CD14-positive monocyte (primary cell): Measurements from ENCODE around the gene CTU2. TPM values are rescaled to one million over a fixed set of nuclear protein-coding genes. Genes with fewer than 3 reads are reported as not detected.

Source experiments
- DNase-seq, 3 donors: peaks; one replicate each; pipeline ENCODE4 v3.0.0-alpha.2; 2011 to 2022
- H2AFZ ChIP-seq: 2 replicates; pipeline ENCODE4 v1.6.0; 2012; ENCODE audit warnings: mild to moderate bottlenecking, low read depth, low read length, inconsistent platforms; ENCODE audit not compliant: insufficient read depth, poor library complexity, severe bottlenecking
- H3K27ac ChIP-seq, 2 donors: 1 replicate in 1 of 2; 2 replicates in 1 of 2; pipeline ENCODE4 v1.5.1; 2012 to 2013; ENCODE audit warnings: low read length in 2 of 2, control low read depth in 1 of 2, inconsistent platforms in 1 of 2, low read depth in 1 of 2, mild to moderate bottlenecking in 1 of 2
- H3K27me3 ChIP-seq, 2 donors: one replicate each; pipeline versions ENCODE4 v1.6.0 to v1.6.1; 2011 to 2013; ENCODE audit warnings: low read length in 2 of 2; ENCODE audit not compliant: control insufficient read depth in 2 of 2, insufficient read depth in 2 of 2
- H3K36me3 ChIP-seq, 2 donors: replicated peaks in 1 of 2; 1 replicate in 1 of 2; 2 replicates in 1 of 2; pipeline versions ENCODE4 v1.5.1 to v1.6.1; 2012 to 2013; ENCODE audit warnings: low read length in 2 of 2, control low read depth in 1 of 2, inconsistent platforms in 1 of 2, mild to moderate bottlenecking in 1 of 2; ENCODE audit not compliant: insufficient read depth in 2 of 2, control insufficient read depth in 1 of 2
- H3K4me1 ChIP-seq, 2 donors: 1 replicate in 1 of 2; 2 replicates in 1 of 2; pipeline versions ENCODE4 v1.5.1 to v1.6.1; 2012 to 2013; ENCODE audit warnings: low read length in 2 of 2, control low read depth in 1 of 2, inconsistent platforms in 1 of 2, mild to moderate bottlenecking in 1 of 2, moderate library complexity in 1 of 2; ENCODE audit not compliant: insufficient read depth in 2 of 2, control insufficient read depth in 1 of 2
- H3K4me2 ChIP-seq: replicated peaks from 2 replicates; pipeline ENCODE3; 2012; ENCODE audit warnings: low read length, moderate library complexity, mild to moderate bottlenecking; ENCODE audit not compliant: poor library complexity, severe bottlenecking; ENCODE audit errors: extremely low read depth
- H3K4me3 ChIP-seq, 3 experiments: fragments of 200-600 bp in 1 of 3; sonication (generic) in 1 of 3; replicated peaks in 1 of 3; 1 replicate in 2 of 3; 2 replicates in 1 of 3; pipeline ENCODE4 v1.5.1; 2011 to 2013; ENCODE audit warnings: low read length in 3 of 3, mild to moderate bottlenecking in 3 of 3, control low read depth in 2 of 3, low read depth in 2 of 3, inconsistent platforms in 1 of 3, moderate library complexity in 1 of 3
- H3K79me2 ChIP-seq: 2 replicates; pipeline ENCODE4 v1.6.0; 2012; ENCODE audit warnings: mild to moderate bottlenecking, control low read depth, inconsistent platforms, low read length, moderate library complexity; ENCODE audit not compliant: insufficient read depth
- H3K9ac ChIP-seq: 2 replicates; pipeline ENCODE4 v1.6.0; 2017; ENCODE audit warnings: low read length, mild to moderate bottlenecking; ENCODE audit not compliant: insufficient read depth, poor library complexity, severe bottlenecking
- H3K9me3 ChIP-seq, 2 donors: replicated peaks in 1 of 2; 1 replicate in 1 of 2; 2 replicates in 1 of 2; pipeline versions ENCODE4 v1.5.1 to v1.6.1; 2012 to 2013; ENCODE audit warnings: low read length in 2 of 2, control low read depth in 1 of 2; ENCODE audit not compliant: control insufficient read depth in 1 of 2, insufficient read depth in 1 of 2
- H4K20me1 ChIP-seq: 2 replicates; pipeline ENCODE4 v1.6.0; 2012; ENCODE audit warnings: mild to moderate bottlenecking, low read length, control low read depth, moderate library complexity; ENCODE audit not compliant: insufficient read depth
- H3K27ac Mint-ChIP-seq, 7 donors: one replicate each; pipeline ENCODE4 v1.8.0; 2020; ENCODE audit warnings: mild to moderate bottlenecking in 7 of 7, mixed read lengths in 7 of 7, moderate library complexity in 6 of 7, inconsistent platforms in 2 of 7
- H3K27me3 Mint-ChIP-seq, 3 donors: one replicate each; pipeline ENCODE4 v1.8.0; 2021 to 2022; ENCODE audit warnings: low read depth in 3 of 3, mild to moderate bottlenecking in 3 of 3, mixed read lengths in 3 of 3, moderate library complexity in 3 of 3, inconsistent platforms in 1 of 3
- H3K36me3 Mint-ChIP-seq, 2 donors: one replicate each; pipeline ENCODE4 v1.8.0; 2020; ENCODE audit warnings: mixed read lengths in 2 of 2, inconsistent platforms in 1 of 2, mild to moderate bottlenecking in 1 of 2
- H3K4me1 Mint-ChIP-seq: one replicate; pipeline ENCODE4 v1.8.0; 2020; ENCODE audit warnings: mild to moderate bottlenecking, mixed read lengths
- H3K4me3 Mint-ChIP-seq, 2 donors: one replicate each; pipeline ENCODE4 v1.8.0; 2020; ENCODE audit warnings: mild to moderate bottlenecking in 2 of 2, mixed read lengths in 2 of 2, moderate library complexity in 1 of 2
- H3K9me3 Mint-ChIP-seq, 7 donors: one replicate each; pipeline ENCODE4 v1.8.0; 2020 to 2022; ENCODE audit warnings: mixed read lengths in 7 of 7, mild to moderate bottlenecking in 6 of 7, moderate library complexity in 6 of 7, inconsistent platforms in 2 of 7
- WGBS: methylation state at CpG from one replicate; pipeline ENCODE4 v1.1.5; 2013; ENCODE audit warnings: missing lambda C conversion rate; ENCODE audit not compliant: insufficient coverage; 5-methylcytosine and 5-hydroxymethylcytosine counted together
- intact Hi-C, 2 donors: fragments of 100-400 bp; cut with micrococcal nuclease; formaldehyde crosslinking; loops; one replicate each; pipeline versions ENCODE4 v1.15.0 to v1.15.1; 2023
- polyA plus RNA-seq, 3 donors: library from polyadenylated mRNA; depleted of rRNA in 1 of 3; unstranded in 2 of 3; stranded (reverse) in 1 of 3; fragments of 300-500 nt in 2 of 3; fragments of >200 nt in 1 of 3; fragmentation: Illumina TruSeq in 2 of 3; gene quantifications; 1 replicate in 2 of 3; 2 replicates in 1 of 3; pipeline ENCODE4 v1.2.3, GENCODE V29; 2012 to 2021
- TF ChIP-seq, protein P1 (sequence below): fragments of 200-600 bp; IDR thresholded peaks from one replicate; pipeline ENCODE4 v1.8.0; 2022; ENCODE audit warnings: antibody characterized with exemption, mild to moderate bottlenecking

CTU2 gene
- polyA plus RNA-seq, 3 donors, result 5.9 to 10.3 (median 7.5) TPM

DNA sequence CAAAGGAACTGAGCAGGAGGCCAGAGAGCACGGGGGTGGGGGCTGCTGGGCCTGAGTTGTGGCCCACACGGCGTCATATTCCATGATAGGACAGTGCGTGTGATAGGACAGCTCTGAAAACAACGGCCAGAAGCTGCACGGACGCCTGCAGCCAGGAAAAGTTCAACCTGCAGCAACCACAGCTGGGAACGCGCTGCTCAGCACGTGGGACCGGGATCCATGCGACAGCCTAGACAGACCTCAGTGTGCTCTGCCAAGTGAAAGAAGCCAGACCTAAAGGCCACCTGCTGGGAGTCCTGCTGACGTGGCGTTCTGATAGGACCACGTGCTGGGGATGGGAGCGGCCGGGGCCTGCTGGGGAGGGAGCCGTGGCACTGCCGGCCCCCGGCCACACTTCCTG, 21.6 kb downstream of the CTU2 start:
- DNase-seq, result no peak
- intact Hi-C loops, result no loop called here
- H3K4me1 Mint-ChIP-seq, result no peaks in the 10 kb centered on the region
- H3K9me3 Mint-ChIP-seq, result no peaks in the 10 kb centered on the region
- Histone ChIP-seq H3K27me3 (no peaks in the 10 kb centered on the region), H3K4me3 (no peak overlapping the region), H2AFZ (no peak overlapping the region), H3K9me3 (no peaks in the 10 kb centered on the region), H3K4me2 (no peak overlapping the region), H3K4me1 (no peaks in the 10 kb centered on the region), H3K79me2 (peaks cover 11% of the 10 kb centered on the region), H4K20me1 (peaks cover 79% of the 10 kb centered on the region), H3K36me3 (peaks cover 84 to 87% of the 10 kb centered on the region in 2 donors), H3K27ac (no peak overlapping the region), H3K9ac (no peak overlapping the region)
- H3K36me3 Mint-ChIP-seq, result peaks cover 58 to 80% of the 10 kb centered on the region in 2 donors
- no peak overlapping the region for H3K4me3 Mint-ChIP-seq
- WGBS, result 93% methylated on average over 19 of the region's 20 CpGs
- H3K27ac Mint-ChIP-seq, result peak overlapping the region in 1 of 7 donors; percentile 69
- TF ChIP-seq, protein P1, sequence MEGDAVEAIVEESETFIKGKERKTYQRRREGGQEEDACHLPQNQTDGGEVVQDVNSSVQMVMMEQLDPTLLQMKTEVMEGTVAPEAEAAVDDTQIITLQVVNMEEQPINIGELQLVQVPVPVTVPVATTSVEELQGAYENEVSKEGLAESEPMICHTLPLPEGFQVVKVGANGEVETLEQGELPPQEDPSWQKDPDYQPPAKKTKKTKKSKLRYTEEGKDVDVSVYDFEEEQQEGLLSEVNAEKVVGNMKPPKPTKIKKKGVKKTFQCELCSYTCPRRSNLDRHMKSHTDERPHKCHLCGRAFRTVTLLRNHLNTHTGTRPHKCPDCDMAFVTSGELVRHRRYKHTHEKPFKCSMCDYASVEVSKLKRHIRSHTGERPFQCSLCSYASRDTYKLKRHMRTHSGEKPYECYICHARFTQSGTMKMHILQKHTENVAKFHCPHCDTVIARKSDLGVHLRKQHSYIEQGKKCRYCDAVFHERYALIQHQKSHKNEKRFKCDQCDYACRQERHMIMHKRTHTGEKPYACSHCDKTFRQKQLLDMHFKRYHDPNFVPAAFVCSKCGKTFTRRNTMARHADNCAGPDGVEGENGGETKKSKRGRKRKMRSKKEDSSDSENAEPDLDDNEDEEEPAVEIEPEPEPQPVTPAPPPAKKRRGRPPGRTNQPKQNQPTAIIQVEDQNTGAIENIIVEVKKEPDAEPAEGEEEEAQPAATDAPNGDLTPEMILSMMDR, result no peak
- peaks cover 0 to 1% (median 0%) of the 10 kb centered on the region in 3 donors for H3K27me3 Mint-ChIP-seq

DNA sequence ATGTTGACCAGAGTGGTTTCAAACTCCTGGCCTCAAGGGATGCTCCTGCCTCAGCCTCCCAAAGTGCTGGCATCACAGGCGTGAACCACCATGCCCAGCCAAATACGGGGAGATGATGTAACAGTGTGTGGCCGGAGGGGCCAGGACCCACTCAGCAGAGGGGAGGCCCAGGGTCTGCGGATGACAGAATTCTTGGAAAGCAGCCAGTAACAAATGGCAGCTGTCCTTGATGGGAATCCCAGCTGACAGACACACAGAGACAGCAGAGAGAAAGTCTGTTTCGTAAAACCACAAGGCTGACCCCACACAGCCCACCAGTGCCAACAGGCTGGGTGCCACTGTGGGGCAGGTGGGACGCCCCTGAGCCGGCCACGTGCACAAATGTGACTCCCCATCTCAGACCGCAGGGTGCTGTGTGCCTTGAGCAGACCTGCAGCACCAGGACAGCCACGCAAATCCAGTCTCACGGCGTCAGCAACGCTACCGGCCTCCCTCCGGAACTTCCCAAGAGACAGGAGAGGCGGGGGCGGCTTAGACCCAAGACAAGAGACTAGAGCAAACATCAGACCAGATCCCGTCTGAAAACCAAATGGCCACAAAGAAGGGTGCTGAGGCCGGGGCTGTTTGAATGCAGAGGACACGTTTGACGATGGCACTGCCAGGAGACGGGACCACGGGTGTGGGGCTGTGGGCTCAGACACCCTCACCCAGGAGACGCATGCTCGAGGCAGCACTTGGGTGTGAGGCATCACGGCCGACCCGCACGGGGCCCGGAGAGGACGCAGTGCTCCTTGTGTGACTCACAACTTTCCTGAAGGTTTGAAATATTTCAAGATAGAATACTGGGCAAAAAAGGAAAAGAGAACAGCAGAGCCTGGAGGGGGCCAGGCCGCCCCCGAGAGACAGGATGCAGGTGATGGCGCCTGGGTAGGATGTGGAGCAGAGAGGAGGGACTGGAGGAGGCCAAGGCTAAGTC, 24.6 kb downstream of the CTU2 start:
- no peak overlapping the region for H3K27ac ChIP-seq
- H3K4me2 ChIP-seq, result no peak overlapping the region
- H3K27me3 ChIP-seq, result no peaks in the 10 kb centered on the region
- TF ChIP-seq, protein P1, result no peak
- H3K27ac Mint-ChIP-seq, result peak overlapping the region in 2 of 7 donors; percentile 9 to 40
- peaks cover 17% of the 10 kb centered on the region for H3K79me2 ChIP-seq
- H3K27me3 Mint-ChIP-seq, result peaks cover 0 to 1% (median 0%) of the 10 kb centered on the region in 3 donors
- no peaks in the 10 kb centered on the region for H3K9me3 ChIP-seq
- no peaks in the 10 kb centered on the region for H3K4me1 ChIP-seq
- intact Hi-C loops, result no loop called here
- H3K4me1 Mint-ChIP-seq, result no peaks in the 10 kb centered on the region
- no peaks in the 10 kb centered on the region for H3K9me3 Mint-ChIP-seq
- H4K20me1 ChIP-seq, result peaks cover 82% of the 10 kb centered on the region
- 93% methylated on average over 33 of the region's 34 CpGs for WGBS
- no peak overlapping the region for H3K4me3 ChIP-seq
- no peak for DNase-seq
- H3K36me3 Mint-ChIP-seq, result peaks cover 60 to 80% of the 10 kb centered on the region in 2 donors
- H2AFZ ChIP-seq, result no peak overlapping the region
- H3K4me3 Mint-ChIP-seq, result no peak overlapping the region
- no peak overlapping the region for H3K9ac ChIP-seq
- peaks cover 82 to 87% of the 10 kb centered on the region in 2 donors for H3K36me3 ChIP-seq
